Non-pigmented ciliary epithelial cell (primary cell): ENCODE data around the gene PRCD.

ENCODE experiments used
- DNase-seq: peaks from one replicate; pipeline ENCODE4 v3.0.0-alpha.2; 2010; ENCODE audit warnings: low read depth

Gene PRCD, protein sequence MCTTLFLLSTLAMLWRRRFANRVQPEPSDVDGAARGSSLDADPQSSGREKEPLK

DNA sequence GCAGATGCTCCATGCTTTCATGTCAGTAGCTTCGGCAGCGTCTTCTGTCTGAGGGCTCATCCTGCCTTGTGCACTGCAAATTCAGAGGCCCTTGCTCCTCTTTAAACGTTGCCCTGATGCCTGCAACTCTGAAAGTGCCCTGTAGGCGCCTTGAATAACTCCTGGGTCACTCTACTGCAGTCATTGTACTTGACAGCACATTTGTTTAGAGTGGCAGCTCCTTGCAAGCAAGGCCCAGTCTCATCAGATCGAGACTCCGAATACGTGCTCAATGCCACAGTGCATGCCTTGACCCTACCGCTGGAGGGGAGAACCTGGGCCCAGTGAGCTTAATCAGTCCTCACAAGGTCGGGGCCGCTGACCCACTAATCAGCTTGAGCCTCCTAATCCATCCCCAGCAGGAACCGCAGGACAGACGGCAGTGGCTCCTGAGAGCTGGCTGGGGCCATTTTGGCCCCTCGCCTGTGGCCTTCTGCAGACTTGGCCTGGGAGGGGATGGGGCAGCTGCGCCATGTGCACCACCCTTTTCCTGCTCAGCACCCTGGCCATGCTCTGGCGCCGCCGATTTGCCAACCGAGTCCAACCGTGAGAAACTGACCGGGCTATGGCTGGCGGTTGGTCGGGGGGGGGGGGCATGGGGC lies at the start of gene PRCD:
Gene PRCD, plus strand, starts transcription at position 414 of the 641 bp plus-strand sequence. Its CDS starts 98 bp downstream, at position 512.
- DNase-seq = no peak

DNA sequence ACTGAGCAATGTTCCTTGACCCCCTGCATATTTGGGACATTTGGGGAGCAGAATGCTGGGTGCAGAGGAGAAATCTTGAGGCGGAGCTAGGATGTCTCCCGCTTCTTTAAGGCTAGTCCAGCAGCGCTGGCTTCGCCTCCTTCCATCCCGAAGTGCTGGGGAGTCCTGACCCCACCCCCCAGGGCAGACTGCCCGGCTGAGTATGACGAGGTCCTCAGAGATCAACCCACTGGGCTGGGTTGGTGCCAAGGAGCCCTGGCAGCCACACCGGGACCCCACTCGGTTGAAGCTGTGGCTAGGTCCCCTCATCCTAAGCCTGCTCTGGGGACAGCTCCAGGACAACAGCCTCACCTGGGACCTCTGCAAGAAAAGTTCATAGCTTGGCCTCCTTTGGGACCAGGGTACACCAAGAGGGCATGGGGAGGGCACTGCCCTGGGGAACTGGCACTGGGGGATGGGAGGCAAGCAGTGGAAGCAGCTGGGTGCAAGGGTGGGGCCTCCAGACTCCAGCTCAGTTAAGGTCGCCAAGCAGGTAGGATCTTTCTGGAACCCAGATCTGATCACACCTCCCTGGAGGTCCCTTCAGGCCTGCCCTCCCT lies 49.6 kb upstream of the PRCD start:
- DNase-seq = no peak

DNA sequence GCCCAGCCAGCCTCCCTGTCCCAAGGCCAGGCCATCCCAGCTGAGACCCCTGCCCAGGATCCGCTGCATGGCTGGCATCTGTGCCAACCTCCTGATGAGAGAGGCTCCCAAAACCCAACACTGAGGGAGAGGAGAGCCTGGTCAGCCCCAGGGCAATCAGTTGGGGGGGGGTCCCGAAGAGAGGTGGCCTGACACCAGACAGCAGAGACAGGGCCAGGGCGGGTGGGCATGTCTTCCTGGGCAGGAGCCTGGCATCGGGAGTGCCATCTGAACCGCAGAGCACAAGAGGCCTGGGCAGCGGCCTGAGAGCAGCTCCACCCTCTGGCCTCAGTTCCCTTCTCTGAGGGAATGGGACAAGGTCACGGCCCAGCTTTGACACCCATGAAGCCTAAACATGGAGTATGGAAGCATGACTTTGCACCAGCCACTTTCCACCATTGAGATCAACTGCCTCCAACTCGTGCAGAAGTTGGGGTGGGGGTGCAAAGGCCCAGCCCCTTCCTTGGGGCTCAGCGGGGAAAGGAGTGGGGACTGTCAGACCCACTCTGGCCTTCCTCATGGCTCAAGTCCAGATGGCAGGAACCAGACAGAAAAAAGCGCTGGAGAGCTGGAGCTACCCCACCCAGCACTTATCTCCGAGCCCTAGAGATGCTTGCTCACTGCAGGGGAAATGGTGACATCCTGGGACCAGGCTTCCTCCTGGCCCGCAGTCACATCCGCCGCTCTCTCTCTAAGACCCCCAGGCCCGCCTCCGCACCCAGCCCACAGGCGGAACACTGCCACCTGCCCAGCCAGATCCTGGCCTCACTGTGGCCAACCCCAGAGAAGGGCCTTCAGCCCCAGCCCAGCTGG lies 48.3 kb upstream of the PRCD start:
- no peak for DNase-seq

DNA sequence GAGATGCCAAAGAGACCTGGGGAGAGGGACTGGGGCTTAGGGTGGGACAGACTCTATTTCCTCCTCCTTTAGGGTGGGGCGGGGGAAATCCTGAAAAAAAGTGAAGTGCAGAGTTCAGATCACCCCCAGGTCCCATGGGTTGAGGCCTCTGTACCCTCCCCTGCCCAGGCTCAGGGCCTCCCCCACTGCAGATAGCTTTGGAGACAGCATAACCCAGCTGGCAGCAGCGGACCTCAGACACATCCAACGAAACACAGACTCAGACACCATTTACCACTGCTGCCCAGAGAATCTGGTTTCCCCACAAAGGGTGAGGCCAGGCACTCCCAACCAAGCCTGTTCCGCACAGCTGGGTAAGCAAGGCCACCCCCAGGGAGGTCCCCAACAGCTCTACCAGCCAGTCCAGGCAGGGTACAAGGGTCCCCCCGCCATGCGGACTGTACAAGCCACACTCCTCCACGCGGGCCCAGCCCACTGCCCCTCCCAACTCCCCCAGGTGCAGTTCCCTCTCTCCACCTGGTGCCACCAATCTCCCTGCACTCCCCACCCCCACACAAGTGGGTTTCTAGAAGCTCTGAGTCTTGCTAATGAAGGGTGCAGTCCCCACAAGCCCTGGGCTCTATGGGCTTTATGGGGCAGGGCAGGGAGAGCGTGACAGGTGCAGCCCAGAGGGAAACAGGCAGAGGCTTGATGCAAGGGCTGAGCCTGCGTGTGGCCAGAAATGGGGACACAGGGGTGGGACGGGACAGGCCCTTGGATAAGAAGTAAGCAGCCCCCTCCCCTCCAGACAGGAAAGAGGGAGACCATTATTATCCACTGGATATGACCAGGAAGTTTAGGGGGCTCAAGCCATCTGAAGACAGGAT lies 47.5 kb upstream of the PRCD start:
- DNase-seq = no peak

DNA sequence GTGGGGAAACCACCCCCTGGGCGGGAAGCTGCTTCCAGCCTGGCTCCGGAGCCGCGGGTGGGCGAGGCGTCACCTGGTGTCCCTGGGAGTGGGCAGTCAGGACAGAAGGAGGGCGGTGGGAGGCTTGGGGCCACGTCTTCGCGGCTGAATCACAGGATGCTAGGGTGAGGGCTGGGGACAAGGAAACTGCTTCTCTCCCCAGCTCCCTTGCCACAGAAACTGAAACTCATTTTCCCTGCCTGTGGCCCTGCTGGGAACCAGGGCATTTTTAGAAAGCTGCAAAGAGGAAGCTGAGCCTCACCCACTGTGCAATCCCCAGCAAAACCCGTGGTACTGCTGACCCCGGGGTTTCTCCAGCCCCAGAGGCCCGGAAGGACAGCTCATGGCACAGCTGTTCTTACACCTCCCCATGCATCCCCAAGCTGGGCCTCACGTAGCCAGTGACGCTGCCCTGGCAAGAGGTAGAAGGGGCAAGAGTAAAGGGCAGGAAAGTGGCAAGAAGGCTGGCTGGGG lies 46.8 kb upstream of the PRCD start:
- peak; percentile 44 for DNase-seq

DNA sequence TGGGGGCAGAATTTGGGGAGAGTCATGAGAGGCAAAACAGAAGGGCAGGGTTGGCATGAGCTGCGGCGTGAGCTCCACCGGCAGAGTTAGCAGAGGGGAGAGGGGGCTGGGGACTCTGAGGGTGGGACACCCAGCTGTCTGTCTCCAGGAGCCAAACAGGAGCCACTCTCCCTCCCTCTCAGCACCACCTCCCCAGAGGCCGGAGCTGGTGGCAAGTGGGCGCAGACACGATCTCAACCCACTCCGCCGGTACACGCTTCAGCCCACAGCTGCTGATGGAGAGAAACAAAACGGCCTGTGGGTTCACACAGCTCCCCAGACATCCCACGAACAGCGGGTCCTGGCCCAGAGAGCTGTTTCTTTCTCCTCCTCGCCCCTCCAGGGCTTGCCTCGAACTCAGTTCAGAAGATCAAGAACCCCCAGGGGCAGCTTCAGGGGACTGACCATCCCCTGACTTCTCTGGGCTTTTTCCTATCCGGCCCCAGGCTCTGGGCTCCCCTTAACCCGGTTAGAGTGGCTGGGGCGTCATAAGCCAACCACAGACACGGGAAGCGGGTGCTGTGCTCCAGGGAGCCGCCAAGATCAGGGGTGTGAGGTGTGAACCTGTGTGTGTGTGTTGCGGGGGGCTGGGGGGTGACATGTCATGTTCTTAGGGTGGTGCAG lies 46.2 kb upstream of the PRCD start:
- no peak for DNase-seq

DNA sequence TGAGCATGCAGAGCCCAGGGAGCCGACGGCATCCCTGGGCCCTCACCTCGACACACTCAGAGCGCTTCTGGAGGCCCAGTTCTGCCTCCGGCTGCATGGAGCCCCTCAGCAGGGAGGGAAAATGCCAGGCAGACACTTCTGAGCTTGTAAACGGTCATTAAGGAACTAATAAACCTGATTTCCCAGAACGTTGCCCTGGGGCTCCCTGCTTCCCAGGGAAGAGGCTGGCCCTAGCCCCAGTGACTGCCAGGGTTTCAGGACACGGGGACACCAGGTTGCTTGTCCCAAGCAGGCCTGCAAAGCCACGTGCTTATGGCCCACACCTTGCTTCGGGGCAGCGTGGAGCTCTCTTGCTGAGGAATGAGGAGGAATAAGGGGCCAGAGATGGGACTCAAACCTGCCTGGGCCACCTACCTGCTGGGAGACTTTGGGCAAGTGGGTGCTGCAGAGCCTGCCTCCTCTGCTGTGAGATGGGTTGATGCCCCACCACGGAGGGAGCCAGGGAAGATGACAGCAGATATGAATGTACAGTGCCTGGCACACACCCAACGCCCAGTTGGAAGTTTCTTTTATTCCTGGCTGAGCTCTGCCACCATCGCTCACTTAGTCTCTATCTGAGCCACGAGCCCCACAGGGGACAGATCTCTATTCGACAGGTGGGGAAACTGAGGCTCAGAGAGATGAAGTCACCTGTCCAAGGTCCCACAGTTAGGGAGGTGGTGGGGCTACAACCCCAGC lies 44.0 kb upstream of the PRCD start:
- no peak for DNase-seq

DNA sequence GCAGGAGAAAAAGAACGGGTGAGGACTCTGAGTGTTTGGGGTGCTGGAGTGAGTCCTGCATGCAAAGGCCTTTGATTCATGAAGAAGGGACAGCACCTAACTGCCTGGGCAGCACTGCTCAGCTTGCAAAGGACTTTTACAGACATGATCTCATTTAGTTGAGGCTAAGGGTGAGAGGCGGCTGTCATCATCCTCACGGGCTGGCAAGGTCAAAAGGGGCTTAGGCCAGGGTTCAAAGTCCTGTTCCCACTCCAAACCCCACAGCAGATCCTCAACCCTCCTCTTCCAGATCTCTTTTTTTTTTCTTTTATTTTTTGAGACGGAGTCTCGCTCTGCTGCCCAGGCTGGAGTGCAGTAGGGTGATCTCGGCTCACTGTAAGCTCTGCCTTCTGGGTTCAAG lies 43.4 kb upstream of the PRCD start:
- no peak for DNase-seq

DNA sequence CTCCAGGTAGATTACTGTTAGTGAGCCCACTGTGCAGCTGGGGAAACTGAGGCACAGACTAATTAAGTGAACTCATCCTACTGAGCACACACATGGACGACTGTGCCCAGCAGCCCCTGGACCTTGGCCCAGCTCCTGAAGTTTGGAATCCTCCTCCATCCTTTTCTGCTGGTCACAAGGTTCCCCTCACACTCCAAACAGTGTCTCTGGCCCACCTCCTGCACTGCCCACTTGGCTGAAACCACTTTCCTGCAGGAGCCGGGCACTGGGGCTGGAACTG lies 42.2 kb upstream of the PRCD start:
- no peak for DNase-seq

DNA sequence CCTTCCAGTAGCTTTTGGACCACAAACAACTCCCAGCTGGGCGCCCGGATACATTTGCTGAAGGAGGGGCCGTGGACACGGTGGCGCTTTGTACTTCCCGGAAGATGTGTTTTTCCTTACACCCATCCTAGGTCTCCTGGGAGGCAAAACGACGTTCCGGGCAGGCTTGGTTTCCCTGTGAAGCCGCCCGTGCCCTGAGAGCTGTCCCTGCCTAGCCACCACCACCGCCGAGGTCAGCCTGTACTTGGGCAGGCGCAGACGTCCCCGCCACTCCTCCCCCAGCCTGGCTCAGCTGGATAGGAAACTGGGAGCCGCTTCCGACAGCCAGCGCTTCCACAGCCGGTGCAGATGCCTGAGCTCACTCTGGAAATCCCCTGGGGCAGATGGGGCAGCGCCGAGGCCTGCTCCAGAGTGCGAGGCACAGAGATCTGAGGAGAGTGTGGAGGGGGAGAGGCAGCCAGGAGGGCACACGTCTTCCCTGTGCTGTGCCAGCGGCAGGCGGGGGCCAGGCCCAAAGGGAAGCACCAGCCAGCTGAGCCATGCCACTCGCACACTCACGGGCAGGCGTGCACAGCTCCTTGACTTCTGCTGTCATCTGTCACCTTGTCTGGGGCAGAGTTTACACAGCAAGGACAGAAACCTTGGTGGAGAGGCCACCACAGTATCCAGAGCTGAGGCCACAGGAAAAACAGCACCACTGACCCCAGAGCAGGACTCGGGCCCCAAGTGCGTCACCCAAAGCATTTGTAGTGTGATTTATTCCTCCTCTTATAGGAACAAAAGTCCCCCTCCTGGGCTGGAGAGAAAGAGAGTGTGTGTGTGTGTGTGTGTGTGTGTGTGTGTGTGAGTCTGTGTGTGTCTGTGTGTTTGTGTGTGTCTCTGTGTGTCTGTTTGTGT lies 41.6 kb upstream of the PRCD start:
- DNase-seq = no peak

DNA sequence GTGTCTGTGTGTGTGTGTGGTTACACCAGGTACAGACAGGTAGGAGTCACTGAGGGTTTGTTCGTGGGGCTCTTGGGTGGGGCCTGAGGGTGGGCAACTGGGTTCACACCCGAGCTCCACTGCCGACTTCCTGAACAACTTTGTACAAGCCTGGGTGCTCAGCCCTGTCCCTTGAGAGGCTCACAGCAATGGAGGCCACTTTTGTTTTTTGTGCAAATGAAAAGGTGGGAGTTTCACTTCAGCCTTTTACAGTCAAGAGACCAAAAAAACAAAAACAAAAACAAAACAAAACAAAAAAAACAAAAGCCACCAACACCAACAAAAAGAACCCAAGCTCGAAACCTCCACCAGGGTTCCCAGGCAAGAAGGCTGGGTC lies 41.0 kb upstream of the PRCD start:
- DNase-seq = no peak

DNA sequence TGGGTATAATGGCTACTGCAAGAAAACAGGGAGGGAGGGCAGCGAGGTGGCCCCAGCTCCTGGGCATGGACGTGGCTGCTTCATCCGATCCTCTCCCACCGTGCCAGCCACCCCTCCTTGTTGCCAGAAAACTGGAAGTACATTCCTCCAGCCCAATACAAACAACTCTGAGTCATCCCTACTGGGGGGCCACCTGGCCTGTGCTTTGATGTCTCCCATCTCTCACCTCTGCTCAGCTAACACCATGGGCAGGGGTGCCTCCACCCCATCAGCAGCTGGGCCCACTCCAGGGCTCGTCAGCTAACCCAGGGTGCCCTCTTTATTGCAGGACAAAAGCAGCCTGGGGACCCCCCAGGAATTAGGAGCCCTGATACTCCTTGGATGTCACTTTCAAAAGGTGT lies 40.6 kb upstream of the PRCD start:
- no peak for DNase-seq

DNA sequence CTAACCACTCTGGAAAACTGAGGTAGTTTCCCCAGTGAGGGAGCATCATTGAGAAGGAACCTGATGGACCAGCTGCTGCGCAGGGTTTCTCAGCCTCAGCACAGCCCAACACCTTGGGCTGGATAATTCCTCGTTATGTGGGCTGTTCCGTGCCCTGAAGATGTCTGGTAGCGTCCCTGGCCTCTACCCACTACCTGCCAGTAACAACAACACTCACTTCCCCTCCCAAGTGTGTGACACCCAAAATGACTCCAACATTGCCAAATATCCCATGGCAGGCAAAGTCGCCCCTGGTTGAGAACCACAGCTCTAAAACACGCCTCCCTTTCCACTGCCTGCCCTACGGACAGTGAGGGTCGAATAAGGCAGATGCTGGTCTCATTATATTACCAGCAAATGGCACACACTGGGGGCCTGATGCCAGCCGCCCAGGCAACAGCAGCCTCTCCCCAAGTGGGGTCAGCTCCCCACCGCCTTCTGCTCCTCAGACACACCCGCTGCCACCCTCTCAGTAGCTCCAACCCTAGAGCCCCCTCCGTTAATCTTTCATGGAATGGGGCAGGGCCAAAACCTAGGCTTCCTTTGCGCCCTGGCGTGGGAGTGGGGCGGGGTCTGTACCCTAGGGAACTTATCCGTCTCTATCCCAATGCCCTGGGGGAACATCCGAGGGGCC lies 39.6 kb upstream of the PRCD start:
- no peak for DNase-seq

DNA sequence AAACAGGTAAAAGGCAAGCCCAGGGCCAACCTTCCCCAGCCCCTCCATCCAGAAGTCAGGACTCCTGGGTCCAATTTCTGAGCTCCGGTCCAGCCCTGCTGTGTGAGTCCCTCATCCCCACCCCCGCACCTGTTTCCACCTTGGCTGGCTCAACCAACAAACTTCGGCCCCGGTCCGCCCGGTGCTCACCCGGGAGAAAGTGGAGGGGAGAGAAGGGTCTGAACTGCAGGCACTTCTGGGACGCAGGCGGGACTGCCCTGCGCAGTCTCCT lies 39.2 kb upstream of the PRCD start:
- no peak for DNase-seq

DNA sequence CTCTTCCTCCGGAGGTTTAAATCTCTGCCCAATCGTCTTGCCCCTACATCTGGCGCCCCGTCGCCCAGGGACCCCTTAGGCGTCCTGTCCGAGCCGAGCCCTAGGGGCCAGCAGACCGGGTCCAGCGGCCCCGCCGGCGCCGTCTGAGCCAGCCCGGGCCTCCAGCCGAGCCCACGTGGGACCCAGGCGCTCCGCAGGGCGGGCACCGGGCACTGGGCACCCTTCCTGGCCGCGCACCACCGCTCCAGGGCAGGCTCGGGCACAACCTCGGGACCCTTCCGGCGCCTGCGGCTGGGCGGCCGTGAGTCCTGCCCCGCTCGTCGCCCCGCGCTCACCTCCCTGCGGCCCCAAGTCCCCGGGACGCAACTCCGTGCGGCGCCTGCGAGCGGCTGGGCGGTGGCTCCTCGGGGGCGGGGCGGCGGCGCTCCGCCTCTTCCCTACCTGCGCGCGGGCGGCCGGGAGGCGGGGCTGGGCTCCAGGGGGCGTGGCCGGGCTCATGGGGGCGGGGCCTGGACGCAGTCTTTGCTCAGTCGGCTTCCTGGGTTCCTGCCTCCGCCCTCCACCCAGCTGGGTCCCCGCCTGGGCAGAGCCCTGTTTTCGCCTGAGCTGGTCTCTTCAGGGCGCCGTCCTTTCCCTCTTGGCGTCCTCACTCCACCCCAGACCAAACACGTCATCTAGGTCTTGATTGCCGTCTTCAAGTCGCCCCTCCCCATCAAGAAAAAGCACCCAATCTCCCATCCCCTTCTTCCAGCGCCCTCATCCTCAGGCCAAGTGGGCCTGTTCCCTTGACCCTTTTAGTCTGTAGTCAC lies 38.6 kb upstream of the PRCD start, which contains the start of gene RHBDF2:
Gene RHBDF2, minus strand, starts transcription at position 406 of the 809 bp plus-strand sequence. CDS start 19,899 bp downstream, outside the sequence.
- no peak for DNase-seq

DNA sequence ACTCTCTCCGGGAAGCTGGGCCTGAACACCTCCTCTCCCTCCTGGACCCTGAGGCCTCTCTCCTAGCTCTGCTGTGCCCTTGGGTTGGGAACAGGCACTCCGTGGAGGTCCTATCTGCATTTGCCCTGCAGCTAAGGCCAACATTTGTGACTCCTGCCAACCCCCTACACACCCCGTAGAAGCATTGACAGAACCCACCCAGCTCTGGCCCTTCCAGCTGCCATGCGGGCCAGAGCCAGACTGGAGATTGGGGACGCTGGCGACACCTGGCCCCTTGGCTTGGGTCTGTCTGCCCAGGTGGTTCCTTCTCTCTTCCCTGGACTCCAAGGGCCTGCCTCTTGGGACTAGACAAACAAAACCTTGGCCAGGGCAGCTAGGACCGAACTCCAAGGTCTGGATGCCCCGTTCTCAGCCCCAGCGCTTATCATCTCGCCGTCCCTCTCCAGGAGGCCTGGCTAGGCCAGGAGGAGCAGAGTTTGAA lies 38.0 kb upstream of the PRCD start:
- DNase-seq = no peak

DNA sequence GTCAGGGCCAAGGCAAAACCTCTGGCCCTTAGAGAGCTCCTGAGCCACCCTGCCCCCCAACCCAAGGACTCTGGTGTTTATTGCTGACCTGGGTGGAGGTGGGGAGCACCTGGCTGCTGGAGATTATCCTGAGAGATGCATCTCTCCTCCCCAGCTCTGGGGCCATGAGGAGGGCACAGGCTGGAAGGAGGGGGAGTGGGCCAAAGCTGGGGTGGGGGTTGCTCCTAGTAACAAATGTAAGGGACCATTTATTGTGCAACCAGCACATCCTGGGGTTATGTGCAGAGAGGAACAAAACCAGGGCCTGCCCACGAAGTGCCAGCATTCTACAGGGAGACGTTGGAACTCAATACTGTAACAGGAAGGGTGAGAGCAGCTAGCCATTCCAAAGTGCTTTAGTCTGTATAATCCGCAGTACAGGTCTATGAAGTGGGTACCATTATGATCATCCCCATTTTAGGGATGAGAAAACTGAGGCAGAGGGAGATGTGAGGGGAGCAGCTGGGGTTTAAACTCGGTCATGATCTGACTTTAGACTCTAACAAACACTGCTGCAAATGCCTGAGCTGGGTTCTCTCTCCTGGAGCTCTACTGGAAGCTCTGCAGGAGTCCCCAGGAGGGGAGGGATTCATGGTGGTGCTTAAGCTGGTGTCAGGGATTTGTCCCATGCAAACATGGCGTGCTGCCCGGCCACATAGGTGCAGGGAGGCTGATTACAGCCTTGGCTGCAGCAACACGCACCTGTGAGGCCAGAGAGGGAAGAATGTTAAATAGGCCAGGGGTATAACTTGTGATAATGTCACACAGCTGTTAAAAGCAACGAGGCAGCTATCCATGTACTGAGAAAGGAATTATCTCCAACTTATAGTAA lies 37.3 kb upstream of the PRCD start:
- DNase-seq = no peak
